ENCODE measurements around the gene TAF8.

GRCh38 chr6:42123379-42124103, 73.2 kb downstream of the TAF8 start:
- TF ChIP-seq CTCF (IDR thresholded peaks at IDR 0.05) = no peak
- no peak for TF ChIP-seq SIN3A (IDR thresholded peaks at IDR 0.05; ENCODE audit: borderline replicate concordance, insufficient read depth, low read depth, low read length)

Data from Panc1 (cell line).